Right hindlimb (tissue), 1 donor: Measurements from ENCODE around the gene SIRT4.
"Not testable (repeated sequence)": the region's sequence is repeated elsewhere in the genome, so short reads cannot be mapped to it uniquely, and the experiment has no call there.

Source experiments
- DNase-seq: peaks from one replicate; pipeline ENCODE4 v3.0.0-alpha.2; 2018

Gene SIRT4

GRCh38 chr12:120336392-120336791, 34.3 kb downstream of the SIRT4 start:
- not testable (repeated sequence) for DNase-seq

DNA sequence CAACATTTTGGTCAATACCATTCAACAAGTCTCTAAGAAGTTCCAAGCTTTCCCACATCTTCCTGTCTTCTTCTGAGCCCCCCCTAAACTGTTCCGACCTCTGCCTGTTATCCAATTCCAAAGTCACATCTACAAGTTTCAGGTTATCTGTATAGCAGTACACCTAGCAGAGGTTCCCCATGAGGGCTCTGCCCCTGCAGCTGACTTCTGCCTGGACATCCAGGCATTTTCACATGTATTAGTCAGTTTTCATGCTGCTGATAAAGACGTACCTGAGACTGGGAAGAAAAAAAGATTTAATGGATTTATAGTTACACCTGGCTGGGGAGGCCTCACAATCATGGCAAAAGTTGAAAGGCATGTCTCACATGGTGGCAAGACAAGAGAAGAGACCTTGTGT, 35.6 kb downstream of the SIRT4 start:
- no peak for DNase-seq

DNA sequence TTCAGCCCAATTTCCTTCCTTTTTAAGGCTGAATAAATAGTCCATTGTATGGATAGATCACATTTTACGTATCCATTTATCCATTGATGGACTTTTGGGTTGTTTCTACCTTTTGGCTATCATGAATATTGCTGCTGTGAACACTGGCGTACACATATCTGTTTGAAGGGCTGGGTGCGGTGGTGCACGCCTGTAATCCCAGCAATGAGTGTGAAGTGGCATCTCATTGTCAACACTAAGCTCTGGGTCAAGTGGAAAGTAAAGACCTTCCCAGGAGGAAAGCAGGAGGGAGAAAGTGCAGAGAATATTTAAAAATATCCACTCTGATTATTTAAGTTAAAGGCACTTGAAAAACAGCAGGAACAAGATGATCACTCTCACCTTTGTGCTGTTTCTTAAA, 37.1 kb downstream of the SIRT4 start:
- no peak for DNase-seq

DNA sequence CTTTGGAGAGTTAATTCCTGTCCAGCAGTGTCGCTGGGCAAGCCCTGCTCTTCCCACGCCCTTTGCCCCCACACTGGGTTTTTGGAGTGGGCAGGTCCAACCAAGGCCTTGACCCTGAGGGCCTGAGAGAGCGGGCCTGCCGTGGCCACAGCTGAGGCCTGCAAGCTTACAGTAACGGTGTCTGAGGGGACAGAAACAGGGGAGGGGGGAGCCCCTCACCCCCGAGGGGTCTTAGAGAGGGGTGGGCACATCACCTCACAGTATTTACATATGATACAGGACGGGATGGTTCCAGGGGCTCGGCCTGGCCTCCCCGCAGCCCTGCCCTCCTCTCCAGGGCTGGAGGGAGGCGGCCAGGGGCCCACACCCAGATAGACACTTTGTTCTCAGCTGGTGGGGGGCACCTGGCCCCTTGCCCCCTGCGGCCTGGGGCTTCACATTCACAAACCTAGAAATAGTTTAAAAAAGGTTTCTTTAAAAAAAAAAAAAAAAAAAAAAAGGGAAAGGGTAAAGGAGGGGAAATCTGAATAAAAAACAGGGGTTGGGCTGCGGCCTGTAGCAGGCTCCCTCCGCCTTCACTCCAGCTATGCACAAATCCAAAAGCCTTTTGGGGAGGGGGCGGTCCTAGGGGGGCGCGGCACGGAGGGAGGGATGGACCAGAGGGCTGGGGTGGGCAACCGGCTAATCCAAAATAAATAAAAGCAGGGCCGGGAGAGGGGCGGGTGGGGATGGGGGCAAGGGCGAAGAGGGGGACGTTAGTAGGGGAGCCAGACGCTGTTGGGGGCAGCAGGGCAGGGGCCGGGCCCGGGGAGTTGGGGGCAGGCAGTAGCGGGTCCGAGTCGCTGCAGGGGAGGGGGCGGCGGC, 40.3 kb downstream of the SIRT4 start:
- DNase-seq = no peak

DNA sequence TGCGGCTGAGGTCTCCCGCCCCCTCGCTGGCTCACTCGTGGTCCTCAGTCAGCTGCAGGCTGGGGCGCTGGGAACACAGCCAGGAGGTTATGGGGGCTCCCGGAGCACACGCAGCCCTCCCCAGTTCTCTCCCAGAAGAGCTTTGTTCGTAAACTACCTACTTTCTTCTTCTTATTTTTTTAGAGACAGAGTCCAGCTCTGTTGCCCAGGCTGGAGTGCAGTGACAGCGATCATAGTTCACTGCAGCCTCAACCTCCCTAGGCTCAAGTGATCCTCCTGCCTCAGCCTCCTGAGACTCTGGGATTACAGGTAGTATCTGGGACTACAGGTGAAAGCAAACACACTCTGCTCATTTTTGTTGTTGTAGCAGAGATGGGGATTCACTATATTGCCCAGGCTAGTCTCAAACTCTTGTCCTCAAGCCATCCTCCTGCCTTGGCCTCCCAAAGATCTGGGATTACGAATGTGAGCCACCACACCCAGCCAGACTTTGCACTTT, 41.0 kb downstream of the SIRT4 start:
- DNase-seq = no peak

- no peak for DNase-seq
Observed at GRCh38 chr12:120343692-120344091, 41.6 kb downstream of the SIRT4 start.

GRCh38 chr12:120346031-120346430, 43.9 kb downstream of the SIRT4 start:
- no peak for DNase-seq

GRCh38 chr12:120346681-120347080, 44.6 kb downstream of the SIRT4 start:
- DNase-seq = no peak

DNA sequence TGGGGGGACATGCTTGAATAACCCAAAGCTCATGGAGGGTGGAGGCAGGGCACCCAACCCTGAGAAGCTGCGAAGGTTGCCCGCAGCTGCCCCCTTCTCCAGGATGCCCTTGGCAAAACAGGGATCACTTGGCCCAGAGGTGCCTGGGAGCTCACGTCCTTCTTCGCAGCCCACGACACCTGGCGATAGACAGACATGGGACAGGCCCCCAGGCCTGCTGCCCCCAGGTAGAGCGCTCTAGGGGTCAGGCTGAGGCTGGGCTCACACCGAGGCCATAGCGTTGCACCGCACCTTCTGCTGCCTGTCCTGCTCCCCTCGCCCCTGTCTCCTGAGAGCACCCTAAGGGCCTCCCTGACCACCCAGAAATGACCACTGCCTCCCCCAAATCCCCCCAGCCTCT, 45.6 kb downstream of the SIRT4 start:
- no peak for DNase-seq

DNA sequence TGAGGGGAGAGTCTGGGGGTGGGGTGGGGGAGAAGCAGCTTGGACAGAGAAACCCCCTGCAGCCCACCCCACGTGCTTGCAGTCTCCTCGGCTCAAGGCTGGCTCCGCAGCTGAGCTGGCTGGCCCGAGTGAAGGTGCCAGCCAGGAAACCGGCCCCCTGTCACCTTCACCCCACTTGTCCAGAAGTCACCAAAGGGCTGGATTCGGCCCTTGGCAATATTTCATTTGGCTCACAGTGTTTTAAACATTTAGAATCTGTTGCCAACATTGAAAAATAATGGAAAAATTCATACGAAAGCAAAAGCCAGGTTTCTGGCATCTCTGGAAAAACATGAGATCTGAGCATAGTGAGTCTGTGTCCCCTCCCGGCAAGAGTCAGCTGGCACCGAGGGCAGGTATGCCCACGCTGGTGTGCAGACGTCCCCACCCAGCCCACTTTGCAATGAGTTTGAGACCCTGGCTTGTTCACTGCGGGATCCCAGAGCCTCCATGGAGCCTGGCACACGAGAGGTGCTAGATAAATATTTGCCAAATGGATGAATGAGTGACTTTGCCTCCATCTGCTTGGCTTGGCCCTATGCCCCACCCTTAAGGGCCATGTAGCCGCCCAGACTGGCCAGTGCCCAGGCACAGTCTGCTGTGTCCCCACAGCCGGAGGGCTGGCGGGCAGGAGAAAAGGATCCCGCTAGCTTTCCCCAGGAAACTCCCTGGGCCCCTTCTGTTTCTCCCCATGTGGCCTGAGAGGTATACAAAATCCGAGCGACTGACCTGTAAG, 48.6 kb downstream of the SIRT4 start:
- DNase-seq = peak; percentile 54

DNA sequence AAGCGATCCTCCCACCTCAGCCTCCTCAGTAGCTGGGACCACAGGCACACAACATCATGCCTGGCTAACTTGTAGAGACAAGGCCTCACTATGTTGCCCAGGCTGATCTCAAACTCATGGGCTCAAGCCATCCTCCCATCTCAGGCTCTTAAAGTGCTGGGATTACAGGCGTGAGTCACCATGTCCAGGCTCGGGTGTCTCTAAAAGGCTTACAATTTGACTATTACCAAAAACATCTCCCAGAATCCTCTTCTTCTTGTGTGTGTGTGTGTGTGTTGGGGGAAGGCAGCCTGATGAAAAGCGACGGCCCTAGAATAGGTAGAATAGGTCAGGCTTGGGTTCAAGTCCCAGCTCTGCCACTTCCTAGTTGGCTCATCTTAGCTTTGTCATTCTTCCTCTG, 50.0 kb downstream of the SIRT4 start:
- DNase-seq = no peak

- no peak for DNase-seq
Observed at GRCh38 chr12:120353136-120353535, 51.0 kb downstream of the SIRT4 start.

DNA sequence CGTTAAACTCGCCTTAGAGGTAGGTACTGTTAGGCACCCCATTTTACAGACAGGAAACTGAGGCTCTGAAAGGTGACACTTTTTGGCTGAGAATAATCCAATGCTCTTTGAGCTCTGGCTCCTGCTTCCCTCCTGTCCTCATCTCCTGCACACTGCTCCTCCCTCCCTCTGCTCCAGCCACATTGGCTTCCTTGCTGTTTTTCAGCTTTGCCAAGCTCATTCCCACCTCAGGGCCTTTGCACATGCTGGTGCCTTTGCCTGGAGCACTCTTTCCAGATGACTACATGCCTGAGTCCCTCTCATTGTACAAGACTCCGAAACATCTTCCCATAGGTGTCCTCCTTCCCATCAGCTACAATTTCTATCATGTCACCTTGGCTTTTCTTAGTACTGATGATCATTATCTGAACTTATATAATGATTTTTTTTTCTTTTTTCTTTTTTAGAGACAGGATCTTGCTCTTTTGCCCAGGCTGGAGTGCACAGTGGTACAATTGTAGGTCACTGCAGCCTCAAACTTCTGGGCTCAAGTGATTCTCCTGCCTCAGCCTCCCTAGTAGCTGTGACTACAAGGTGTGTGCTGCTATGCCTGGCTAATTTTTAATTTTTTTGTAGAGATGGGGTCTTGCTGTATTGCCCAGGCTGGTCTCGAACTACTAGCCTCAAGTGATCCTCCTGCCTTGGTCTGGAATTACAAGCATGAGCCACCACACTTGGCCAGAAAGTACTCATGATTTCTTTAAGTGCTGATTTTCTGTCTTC, 51.6 kb downstream of the SIRT4 start:
- DNase-seq = no peak

- peak; percentile 82 for DNase-seq
Observed at GRCh38 chr12:120356567-120357030, 54.5 kb downstream of the SIRT4 start.

DNA sequence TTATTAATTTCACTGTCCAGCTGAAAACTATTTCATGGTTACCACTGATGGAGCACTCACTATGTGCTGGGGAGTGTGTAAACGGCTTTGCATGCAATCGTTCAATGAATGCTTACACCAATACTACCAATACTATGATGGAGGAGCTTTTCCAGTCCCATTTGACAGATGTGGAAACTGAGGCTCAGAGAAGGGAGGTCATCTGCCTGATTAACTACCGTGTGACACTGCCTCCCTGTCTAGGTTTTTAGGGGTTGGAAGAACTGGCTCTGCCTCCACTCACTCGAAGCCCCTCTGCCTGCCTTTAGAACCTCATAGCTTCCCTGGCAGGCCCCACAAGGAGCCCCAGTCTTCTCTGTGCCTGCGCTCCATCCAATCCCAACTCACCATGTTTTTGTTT, 55.0 kb downstream of the SIRT4 start:
- DNase-seq = no peak

DNA sequence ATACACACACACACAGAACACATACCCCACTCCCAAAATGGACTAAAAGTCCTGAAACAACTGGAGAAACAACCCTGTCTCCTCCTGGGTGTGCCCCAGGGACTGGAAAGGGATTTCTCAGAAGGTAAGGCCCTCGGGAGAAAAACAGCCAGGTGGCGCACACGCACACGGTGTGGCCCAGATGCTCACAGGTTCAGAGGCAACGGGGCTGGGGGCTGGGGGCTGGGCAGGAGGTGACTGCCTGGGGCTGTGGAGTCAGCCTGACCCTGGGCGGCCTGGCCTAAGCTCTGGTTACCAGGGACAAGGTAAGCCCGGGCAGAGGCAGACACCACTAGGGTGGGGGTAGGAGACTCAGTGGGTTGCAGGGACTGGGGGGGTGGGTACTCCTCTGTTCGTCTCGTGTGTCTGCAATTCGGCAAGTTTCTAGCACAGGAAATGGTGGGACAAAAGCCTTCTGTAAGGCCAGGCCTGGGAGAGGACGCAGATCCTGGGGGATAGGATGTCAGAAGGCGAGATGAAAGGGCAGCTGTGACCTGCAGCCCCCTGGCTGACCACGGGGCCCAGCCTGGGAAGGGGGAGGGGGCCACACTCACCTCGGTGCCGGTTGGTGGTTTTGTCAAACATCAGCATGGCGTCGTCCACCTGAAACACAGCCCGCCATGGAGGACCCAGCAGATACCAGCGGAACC, 56.4 kb downstream of the SIRT4 start:
- no peak for DNase-seq

DNA sequence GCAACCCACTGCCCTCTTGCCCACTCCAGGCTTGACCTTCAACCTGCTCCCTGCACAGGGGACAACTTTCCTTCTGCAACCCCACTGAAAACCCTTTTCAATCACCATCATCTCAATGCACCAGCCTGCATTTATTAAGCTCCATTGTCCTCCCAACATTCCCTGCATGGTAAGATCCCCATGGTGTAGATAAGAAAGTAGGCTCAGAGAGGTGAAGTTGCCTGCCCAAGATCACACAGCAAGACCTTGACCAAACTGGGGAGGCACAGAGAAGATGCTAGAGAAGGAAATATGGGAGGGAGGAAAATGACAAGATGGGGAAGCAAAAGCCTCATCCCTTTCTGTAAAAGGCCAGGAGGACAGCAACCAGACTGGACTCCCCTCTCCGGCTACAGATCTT, 57.0 kb downstream of the SIRT4 start:
- DNase-seq = no peak

DNA sequence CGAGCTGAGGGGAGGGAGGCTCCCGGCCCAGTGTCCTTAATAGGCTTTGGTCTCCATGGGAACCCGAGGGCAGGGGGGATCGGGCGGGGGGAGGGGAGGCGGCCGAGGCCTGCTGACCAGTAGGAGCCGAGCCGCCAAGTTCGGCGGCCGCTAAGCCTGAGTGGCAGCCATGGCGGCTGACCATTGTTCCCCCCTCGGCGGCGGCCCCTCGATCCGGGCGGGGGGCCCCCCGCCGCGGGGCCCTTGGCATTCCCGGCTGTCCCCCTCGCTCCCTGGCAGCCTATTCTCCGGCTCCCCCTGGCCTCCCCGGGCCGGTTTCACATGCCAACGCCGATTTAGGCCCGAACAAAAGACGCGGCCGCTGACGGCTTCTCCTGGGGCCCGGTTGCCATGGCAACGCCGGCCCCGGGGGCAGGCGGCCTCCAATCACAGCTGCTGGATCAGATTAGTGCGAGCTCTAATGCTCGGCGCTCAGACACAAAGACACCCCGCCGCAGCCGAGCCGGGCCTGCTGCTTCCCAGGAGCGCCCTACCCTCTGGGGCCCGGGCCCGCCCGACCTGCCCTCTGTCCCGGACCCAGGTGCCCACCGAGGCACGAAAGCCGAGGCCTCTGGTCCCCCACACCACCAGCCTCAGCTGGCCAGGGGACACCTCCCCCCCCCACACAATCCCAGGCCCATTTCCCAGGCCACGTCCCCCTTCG, 59.5 kb downstream of the SIRT4 start:
- peak; percentile 85 for DNase-seq
